ENCODE measurements around the gene PTBP1. TPM values are rescaled to one million over a fixed set of nuclear protein-coding genes. Genes with fewer than 3 reads are reported as not detected.

The PTBP1 gene
- total and polyA plus RNA-seq, 4 donors: 72.9 to 147 (median 87.3) TPM

DNA sequence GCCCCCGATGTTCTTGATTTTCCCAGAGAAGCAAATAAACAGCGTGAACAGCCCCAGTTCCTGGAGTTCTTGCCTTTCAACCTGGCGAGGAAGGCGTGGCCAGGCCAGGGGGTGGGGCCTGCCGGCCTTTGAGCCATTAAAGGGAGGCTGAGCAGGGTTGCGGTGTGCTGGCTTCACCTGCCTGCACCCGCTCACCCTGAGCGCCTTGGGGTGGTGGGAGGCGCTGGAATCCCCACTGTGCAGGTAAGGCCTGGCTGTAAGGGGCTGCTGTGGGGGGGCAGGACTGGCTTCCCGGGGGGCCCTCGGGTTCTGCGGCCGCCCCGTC lies 49.0 kb upstream of the PTBP1 start:
- no peaks in the 10 kb centered on the region for H3K27me3 ChIP-seq (ENCODE audit: control insufficient read depth in 4 of 4, insufficient read depth in 4 of 4, low read length in 3 of 4)
- H3K27ac ChIP-seq (ENCODE audit: low read depth in 1 of 2, low read length in 2 of 2): no peak overlapping the region
- DNase-seq (ENCODE audit: low spot score): no peak
- WGBS: 78% methylated on average over 14 of the region's 14 CpGs
- H3K9ac ChIP-seq (ENCODE audit: low read depth in 1 of 2, low read length in 2 of 2): no peak overlapping the region
- H3K4me3 ChIP-seq (ENCODE audit: low read depth in 1 of 3, low read length in 3 of 3): no peak overlapping the region
- H3K36me3 ChIP-seq (ENCODE audit: control insufficient read depth in 4 of 4, insufficient read depth in 3 of 4, low read depth in 1 of 4, low read length in 3 of 4): no peaks in the 10 kb centered on the region
- peaks cover 0 to 2% (median 0%) of the 10 kb centered on the region in 4 donors for H3K9me3 ChIP-seq (ENCODE audit: control insufficient read depth in 4 of 4, low read length in 3 of 4)
- TF ChIP-seq JUND (IDR thresholded peaks at IDR 0.05) (no peak), HNF4G (IDR thresholded peaks at IDR 0.05) (no peak), FOXA1 (IDR thresholded peaks at IDR 0.05) (no peak), GABPA (IDR thresholded peaks at IDR 0.05 in 1 of 2, conservative IDR thresholded peaks at IDR 0.05 in 1 of 2) (no peak), REST (IDR thresholded peaks at IDR 0.05) (no peak), HNF4A (conservative IDR thresholded peaks at IDR 0.05) (no peak), RAD21 (IDR thresholded peaks at IDR 0.05) (no peak), NR2F2 (IDR thresholded peaks at IDR 0.05) (no peak), TAF1 (conservative IDR thresholded peaks at IDR 0.05) (no peak), FOXA2 (IDR thresholded peaks at IDR 0.05) (no peak), YY1 (IDR thresholded peaks at IDR 0.05) (no peak)
- TF ChIP-seq, protein P1, sequence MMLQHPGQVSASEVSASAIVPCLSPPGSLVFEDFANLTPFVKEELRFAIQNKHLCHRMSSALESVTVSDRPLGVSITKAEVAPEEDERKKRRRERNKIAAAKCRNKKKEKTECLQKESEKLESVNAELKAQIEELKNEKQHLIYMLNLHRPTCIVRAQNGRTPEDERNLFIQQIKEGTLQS (IDR thresholded peaks at IDR 0.05): no peak
- TF ChIP-seq, protein P2, sequence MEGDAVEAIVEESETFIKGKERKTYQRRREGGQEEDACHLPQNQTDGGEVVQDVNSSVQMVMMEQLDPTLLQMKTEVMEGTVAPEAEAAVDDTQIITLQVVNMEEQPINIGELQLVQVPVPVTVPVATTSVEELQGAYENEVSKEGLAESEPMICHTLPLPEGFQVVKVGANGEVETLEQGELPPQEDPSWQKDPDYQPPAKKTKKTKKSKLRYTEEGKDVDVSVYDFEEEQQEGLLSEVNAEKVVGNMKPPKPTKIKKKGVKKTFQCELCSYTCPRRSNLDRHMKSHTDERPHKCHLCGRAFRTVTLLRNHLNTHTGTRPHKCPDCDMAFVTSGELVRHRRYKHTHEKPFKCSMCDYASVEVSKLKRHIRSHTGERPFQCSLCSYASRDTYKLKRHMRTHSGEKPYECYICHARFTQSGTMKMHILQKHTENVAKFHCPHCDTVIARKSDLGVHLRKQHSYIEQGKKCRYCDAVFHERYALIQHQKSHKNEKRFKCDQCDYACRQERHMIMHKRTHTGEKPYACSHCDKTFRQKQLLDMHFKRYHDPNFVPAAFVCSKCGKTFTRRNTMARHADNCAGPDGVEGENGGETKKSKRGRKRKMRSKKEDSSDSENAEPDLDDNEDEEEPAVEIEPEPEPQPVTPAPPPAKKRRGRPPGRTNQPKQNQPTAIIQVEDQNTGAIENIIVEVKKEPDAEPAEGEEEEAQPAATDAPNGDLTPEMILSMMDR (IDR thresholded peaks at IDR 0.05; ENCODE audit: low read depth, low read length, missing input control): no peak
- TF ChIP-seq, protein P3, sequence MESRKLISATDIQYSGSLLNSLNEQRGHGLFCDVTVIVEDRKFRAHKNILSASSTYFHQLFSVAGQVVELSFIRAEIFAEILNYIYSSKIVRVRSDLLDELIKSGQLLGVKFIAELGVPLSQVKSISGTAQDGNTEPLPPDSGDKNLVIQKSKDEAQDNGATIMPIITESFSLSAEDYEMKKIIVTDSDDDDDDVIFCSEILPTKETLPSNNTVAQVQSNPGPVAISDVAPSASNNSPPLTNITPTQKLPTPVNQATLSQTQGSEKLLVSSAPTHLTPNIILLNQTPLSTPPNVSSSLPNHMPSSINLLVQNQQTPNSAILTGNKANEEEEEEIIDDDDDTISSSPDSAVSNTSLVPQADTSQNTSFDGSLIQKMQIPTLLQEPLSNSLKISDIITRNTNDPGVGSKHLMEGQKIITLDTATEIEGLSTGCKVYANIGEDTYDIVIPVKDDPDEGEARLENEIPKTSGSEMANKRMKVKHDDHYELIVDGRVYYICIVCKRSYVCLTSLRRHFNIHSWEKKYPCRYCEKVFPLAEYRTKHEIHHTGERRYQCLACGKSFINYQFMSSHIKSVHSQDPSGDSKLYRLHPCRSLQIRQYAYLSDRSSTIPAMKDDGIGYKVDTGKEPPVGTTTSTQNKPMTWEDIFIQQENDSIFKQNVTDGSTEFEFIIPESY (IDR thresholded peaks at IDR 0.05): no peak
- no peaks in the 10 kb centered on the region for H3K4me1 ChIP-seq (ENCODE audit: control insufficient read depth in 4 of 4, insufficient read depth in 4 of 4, low read length in 3 of 4)

DNA sequence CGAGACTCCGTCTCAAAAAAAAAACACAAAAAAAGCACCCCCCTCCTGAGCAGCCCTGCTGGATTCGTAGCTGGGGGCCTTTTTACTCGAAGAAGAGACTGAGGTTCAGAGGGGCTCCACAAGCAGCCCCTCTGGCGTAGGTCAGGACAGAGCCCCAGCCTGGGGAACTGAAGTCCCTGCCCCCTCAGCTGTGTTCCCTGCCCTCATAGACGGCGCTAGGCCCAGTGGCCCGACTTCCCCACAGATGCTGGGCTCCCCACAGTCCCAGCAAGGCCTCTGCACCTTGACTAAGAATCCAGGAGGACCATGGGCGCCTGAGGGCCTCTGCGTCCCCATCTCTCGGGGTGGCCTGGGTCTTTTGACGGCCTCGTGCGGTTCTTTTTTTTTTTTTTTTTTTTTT lies 47.4 kb upstream of the PTBP1 start:
- H3K27ac ChIP-seq (ENCODE audit: low read depth in 1 of 2, low read length in 2 of 2): no peak overlapping the region
- no peak for DNase-seq (ENCODE audit: low spot score)
- no peak overlapping the region for H3K4me3 ChIP-seq (ENCODE audit: low read depth in 1 of 3, low read length in 3 of 3)
- H3K9me3 ChIP-seq (ENCODE audit: control insufficient read depth in 4 of 4, low read length in 3 of 4): peaks cover 0 to 2% (median 0%) of the 10 kb centered on the region in 4 donors
- no peaks in the 10 kb centered on the region for H3K27me3 ChIP-seq (ENCODE audit: control insufficient read depth in 4 of 4, insufficient read depth in 4 of 4, low read length in 3 of 4)
- H3K4me1 ChIP-seq (ENCODE audit: control insufficient read depth in 4 of 4, insufficient read depth in 4 of 4, low read length in 3 of 4): no peaks in the 10 kb centered on the region
- WGBS: 82% methylated on average over 14 of the region's 14 CpGs
- H3K9ac ChIP-seq (ENCODE audit: low read depth in 1 of 2, low read length in 2 of 2): no peak overlapping the region
- no peaks in the 10 kb centered on the region for H3K36me3 ChIP-seq (ENCODE audit: control insufficient read depth in 4 of 4, insufficient read depth in 3 of 4, low read depth in 1 of 4, low read length in 3 of 4)
- no peak for TF ChIP-seq REST (IDR thresholded peaks at IDR 0.05)

All from liver (tissue), 9 donors.